PFSK-1 (cell line): ENCODE measurements around the gene GBP3.

Experiments used
- FOXP2 ChIP-seq: optimal IDR thresholded peaks from 2 replicates; pipeline ENCODE3; 2011; ENCODE audit warnings: borderline replicate concordance, control low read depth, inconsistent platforms; ENCODE audit not compliant: insufficient read depth; ENCODE audit errors: extremely low read length, extremely low read depth
- POLR2AphosphoS5 ChIP-seq: IDR thresholded peaks from 2 replicates; pipeline ENCODE4 v1.6.1; 2012; ENCODE audit warnings: low read depth, mild to moderate bottlenecking, control low read depth, low read length, moderate library complexity
- SIN3A ChIP-seq: IDR thresholded peaks from 2 replicates; pipeline ENCODE4 v1.6.1; 2012; ENCODE audit warnings: mild to moderate bottlenecking, low read length, moderate library complexity, borderline replicate concordance; ENCODE audit not compliant: insufficient read depth
- TAF1 ChIP-seq: IDR thresholded peaks from 2 replicates; pipeline ENCODE4 v1.6.1; 2012; ENCODE audit warnings: low read length, control low read depth, borderline replicate concordance; ENCODE audit not compliant: insufficient read depth
- TF ChIP-seq, protein P1 (sequence below), 2 experiments: IDR thresholded peaks; 2 replicates each; pipeline versions ENCODE4 v1.6.1 to v1.8.0; 2011 to 2012; ENCODE audit warnings: low read depth in 2 of 2, low read length in 2 of 2, control low read depth in 1 of 2, inconsistent platforms in 1 of 2, mild to moderate bottlenecking in 1 of 2, moderate library complexity in 1 of 2; ENCODE audit not compliant: insufficient read depth in 1 of 2

Gene GBP3

DNA sequence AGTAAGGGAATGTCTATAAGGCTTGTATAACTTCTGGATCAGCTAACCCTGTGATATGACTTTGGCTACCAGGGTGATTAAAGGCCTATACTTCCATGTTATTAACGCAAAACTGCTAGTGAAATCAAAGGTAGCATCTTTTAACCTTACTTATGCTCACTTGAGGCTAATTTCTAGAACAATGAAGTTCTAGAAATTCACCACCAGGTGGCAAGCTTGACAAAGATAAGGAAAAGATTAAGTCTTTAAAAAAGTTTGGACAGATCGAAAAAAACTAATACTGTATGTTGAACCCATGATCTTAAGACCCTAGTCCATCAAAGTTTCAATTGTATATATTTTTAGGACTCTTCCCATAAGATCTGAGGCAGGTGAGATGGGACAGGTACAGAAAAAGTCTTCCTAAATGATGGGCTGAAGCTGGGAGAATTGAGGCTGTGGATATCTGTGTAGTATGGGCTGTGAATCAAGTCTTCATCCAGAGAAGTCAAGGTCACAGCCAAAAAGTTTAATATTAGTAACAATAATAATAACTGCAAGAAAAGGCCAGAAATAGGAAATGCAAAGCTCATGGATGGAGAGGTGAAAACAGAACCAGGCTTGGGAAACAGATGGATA lies 49.0 kb downstream of the GBP3 start:
- TF ChIP-seq POLR2AphosphoS5 (no peak), FOXP2 (no peak), TAF1 (no peak), SIN3A (no peak)
- TF ChIP-seq, protein P1, sequence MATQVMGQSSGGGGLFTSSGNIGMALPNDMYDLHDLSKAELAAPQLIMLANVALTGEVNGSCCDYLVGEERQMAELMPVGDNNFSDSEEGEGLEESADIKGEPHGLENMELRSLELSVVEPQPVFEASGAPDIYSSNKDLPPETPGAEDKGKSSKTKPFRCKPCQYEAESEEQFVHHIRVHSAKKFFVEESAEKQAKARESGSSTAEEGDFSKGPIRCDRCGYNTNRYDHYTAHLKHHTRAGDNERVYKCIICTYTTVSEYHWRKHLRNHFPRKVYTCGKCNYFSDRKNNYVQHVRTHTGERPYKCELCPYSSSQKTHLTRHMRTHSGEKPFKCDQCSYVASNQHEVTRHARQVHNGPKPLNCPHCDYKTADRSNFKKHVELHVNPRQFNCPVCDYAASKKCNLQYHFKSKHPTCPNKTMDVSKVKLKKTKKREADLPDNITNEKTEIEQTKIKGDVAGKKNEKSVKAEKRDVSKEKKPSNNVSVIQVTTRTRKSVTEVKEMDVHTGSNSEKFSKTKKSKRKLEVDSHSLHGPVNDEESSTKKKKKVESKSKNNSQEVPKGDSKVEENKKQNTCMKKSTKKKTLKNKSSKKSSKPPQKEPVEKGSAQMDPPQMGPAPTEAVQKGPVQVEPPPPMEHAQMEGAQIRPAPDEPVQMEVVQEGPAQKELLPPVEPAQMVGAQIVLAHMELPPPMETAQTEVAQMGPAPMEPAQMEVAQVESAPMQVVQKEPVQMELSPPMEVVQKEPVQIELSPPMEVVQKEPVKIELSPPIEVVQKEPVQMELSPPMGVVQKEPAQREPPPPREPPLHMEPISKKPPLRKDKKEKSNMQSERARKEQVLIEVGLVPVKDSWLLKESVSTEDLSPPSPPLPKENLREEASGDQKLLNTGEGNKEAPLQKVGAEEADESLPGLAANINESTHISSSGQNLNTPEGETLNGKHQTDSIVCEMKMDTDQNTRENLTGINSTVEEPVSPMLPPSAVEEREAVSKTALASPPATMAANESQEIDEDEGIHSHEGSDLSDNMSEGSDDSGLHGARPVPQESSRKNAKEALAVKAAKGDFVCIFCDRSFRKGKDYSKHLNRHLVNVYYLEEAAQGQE (IDR thresholded peaks at IDR 0.05; ENCODE audit: insufficient read depth in 1 of 2, low read depth in 2 of 2, low read length in 2 of 2): no peak

DNA sequence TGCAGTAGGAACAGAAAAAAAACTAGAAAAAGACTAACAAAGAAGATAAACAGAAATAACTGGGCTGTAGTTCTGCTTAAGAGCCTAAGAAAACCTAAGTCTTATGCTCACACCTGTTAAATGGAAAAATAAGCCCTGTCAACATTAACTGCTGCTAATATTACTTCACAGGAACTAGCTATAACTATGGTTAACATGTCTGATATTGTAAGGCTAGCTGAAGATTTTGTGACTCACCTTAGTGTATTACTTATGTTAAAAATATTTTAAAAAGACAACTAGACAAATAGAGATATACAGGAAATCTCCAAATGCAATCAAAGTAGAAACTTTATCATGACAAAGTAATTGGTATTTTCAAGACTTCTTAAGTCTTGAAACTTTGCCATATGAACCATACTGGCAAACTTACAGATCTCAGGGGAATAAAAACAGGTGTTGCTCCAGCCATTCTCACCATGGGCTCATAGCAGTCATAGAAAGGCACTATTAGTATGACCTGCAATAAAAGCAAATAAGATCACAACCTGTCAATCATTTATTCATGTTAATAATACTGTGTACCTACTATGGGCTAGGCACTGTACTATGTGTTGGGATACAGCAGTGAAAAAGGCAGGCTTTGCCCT lies 60.9 kb downstream of the GBP3 start:
- TF ChIP-seq SIN3A: no peak
- TF ChIP-seq, protein P1 (IDR thresholded peaks at IDR 0.05; ENCODE audit: insufficient read depth in 1 of 2, low read depth in 2 of 2, low read length in 2 of 2): no peak
- TF ChIP-seq POLR2AphosphoS5: no peak
- TF ChIP-seq FOXP2: no peak
- TF ChIP-seq TAF1: no peak

- TF ChIP-seq POLR2AphosphoS5: no peak
- TF ChIP-seq, protein P1 (IDR thresholded peaks at IDR 0.05; ENCODE audit: insufficient read depth in 1 of 2, low read depth in 2 of 2, low read length in 2 of 2): no peak
- TF ChIP-seq SIN3A: no peak
- TF ChIP-seq FOXP2: no peak
- no peak for TF ChIP-seq TAF1
Observed at GRCh38 chr1:88961081-88961480, 61.6 kb downstream of the GBP3 start.
